Activated naive CD4-positive, alpha-beta T cell treated with anti-CD3 and anti-CD28 coated beads, Interleukin-2, amount 50 U/mL, for 16 hours (primary cell): ENCODE results near the gene FTO.
"Not testable (repeated sequence)": the region's sequence is repeated elsewhere in the genome, so short reads cannot be mapped to it uniquely, and the experiment has no call there.

Experiments
- DNase-seq: peaks from one replicate; pipeline ENCODE4 v3.0.0-alpha.2; 2020

The FTO gene

GRCh38 chr16:53872248-53873221 is 168.6 kb downstream of the FTO start:
- no peak for DNase-seq

GRCh38 chr16:53876811-53877210 is 172.9 kb downstream of the FTO start:
- no peak for DNase-seq

GRCh38 chr16:53878216-53878615 is 174.3 kb downstream of the FTO start:
- DNase-seq: no peak

GRCh38 chr16:53881371-53881770 is 177.4 kb downstream of the FTO start:
- no peak for DNase-seq

- no peak for DNase-seq
Observed at GRCh38 chr16:53882310-53882709, 178.4 kb downstream of the FTO start.

- no peak for DNase-seq
Observed at GRCh38 chr16:53884748-53885147, 180.8 kb downstream of the FTO start.

- no peak for DNase-seq
Observed at GRCh38 chr16:53886482-53887378, 182.8 kb downstream of the FTO start.

GRCh38 chr16:53888222-53888621 is 184.3 kb downstream of the FTO start:
- DNase-seq: no peak

GRCh38 chr16:53890877-53891276 is 186.9 kb downstream of the FTO start:
- not testable (repeated sequence) for DNase-seq

GRCh38 chr16:53891409-53892139 is 187.6 kb downstream of the FTO start:
- no peak for DNase-seq

GRCh38 chr16:53892155-53892554 is 188.2 kb downstream of the FTO start:
- peak; percentile 27 for DNase-seq

GRCh38 chr16:53893731-53894435 is 189.9 kb downstream of the FTO start:
- no peak for DNase-seq

- DNase-seq: no peak
Observed at GRCh38 chr16:53894686-53895085, 190.7 kb downstream of the FTO start.

- DNase-seq: no peak
Observed at GRCh38 chr16:53895433-53895832, 191.5 kb downstream of the FTO start.

- no peak for DNase-seq
Observed at GRCh38 chr16:53895851-53896250, 191.9 kb downstream of the FTO start.

GRCh38 chr16:53896722-53897121 is 192.8 kb downstream of the FTO start:
- DNase-seq: no peak

- no peak for DNase-seq
Observed at GRCh38 chr16:53898993-53899392, 195.0 kb downstream of the FTO start.

GRCh38 chr16:53899431-53899830 is 195.5 kb downstream of the FTO start:
- no peak for DNase-seq

- no peak for DNase-seq
Observed at GRCh38 chr16:53900667-53901066, 196.7 kb downstream of the FTO start.

GRCh38 chr16:53901408-53901807 is 197.5 kb downstream of the FTO start:
- no peak for DNase-seq

GRCh38 chr16:53904533-53904932 is 200.6 kb downstream of the FTO start:
- no peak for DNase-seq

GRCh38 chr16:53905028-53905427 is 201.1 kb downstream of the FTO start:
- DNase-seq: no peak
